HS-27A (cell line): Measurements from ENCODE around the gene FRS2.

ENCODE experiments used
- DNase-seq: peaks from one replicate; pipeline ENCODE4 v3.0.0-alpha.2; 2012; ENCODE audit warnings: low read depth, missing footprints

The FRS2 gene

DNA sequence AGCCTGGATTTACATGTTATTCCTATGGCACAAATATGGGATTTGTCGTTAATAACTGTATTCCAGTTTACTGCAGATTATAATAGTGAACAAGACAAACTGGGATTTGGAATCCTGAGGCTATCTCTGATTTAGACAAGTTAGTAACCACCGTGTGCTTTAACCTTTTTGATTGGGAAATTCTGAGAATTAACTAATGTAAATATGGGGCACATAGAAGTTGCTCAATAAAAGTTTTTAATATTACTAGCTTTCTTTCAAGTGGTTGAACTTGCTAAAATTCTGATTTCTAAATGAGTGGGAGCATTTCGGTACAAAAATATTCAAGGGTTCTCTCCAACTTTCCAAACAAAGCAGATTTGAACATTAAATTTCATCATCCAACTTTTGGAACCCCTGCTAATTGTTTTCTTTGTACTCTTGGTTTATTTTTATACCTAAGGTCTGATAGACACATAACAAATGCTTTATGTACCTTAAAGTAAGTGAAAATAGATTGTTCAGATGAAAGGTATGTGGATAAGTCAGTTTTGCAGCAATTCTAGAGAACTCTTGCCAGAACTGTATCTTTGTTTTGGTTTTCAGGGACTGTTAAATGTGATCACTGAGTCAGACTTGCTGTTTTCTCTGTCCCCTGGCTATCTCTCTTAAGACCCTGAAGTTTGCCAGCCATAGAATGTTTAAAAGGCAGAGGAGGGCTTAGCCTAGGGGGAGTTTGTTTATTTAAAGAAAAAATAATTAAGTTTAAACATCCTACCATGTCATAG is 57.5 kb downstream of the FRS2 start:
- DNase-seq = no peak

DNA sequence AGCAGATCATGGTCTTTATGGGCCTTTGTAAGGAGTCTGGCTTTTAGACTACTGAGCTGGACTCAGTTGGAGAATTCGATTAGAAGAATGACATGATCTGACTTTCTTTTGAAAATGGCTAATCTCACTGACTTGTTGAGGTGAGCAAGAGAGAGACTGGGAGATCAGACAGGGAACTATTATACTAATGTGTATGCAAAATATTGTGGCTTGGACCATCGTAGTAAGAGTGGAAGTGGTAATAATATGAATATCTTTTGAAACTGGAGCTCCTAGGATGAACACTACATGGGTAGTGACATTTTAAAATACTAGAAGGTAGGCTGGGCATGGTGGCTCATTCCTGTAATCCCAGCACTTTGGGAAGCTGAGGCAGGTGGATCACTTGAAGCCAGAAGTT is 58.8 kb downstream of the FRS2 start:
- no peak for DNase-seq

DNA sequence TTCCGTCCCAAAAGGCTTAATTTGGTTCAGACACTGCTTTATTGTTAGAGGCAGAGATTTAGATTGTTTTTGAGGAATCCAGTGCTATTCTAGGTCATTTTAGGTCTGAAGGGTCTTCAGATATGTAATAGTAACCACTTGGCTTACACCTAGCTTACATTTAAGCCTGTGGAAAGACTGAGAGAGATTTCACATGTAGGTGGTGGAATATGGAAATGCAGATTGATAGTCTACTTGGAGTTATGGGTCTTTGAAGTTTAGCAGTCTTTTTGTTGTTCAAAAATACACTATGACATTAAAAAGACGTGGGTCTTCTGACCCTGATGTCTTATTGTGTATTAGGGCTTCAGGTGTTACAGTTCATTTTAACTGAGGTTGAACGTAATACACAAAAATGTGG is 63.7 kb downstream of the FRS2 start:
- no peak for DNase-seq

DNA sequence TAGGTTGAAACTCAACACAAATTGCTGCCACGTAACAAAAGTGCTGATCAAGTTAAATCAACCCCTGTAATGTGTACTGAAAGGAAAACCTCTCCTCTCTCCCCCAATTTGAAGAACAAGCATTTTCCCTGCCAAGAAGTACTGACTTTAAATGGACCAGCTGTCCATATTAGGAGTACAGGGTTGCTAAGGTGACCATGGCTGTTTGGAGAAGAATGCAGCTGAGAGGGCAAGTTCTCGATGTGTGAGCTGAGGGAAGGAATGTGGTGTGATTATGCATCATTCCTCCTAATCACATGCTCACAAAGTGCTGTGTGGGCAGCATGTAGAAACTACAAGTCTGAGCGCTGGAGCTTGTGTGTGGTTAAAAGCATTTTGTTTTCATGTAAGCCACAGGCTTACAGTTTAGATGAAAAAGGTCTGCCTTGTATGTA is 64.2 kb downstream of the FRS2 start:
- peak; percentile 92 for DNase-seq

DNA sequence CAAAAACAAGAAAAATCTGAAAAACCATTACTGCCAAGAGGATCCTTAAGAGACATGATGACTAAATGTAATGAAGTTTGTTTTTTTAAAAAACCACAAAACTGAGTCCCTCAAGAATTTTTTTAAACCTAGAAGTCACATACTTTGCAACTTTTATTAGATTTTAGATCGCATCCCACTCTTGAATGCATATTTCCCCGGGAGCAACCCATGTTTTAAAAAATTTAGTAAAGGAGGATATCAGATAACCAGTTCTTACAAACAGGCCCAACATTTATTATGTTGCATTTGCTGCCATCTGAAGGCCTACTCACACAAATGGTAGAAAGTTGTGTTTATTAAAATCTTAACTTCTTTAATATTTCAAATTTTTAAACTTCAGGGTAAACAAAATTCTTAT is 70.8 kb downstream of the FRS2 start:
- peak; percentile 49 for DNase-seq

DNA sequence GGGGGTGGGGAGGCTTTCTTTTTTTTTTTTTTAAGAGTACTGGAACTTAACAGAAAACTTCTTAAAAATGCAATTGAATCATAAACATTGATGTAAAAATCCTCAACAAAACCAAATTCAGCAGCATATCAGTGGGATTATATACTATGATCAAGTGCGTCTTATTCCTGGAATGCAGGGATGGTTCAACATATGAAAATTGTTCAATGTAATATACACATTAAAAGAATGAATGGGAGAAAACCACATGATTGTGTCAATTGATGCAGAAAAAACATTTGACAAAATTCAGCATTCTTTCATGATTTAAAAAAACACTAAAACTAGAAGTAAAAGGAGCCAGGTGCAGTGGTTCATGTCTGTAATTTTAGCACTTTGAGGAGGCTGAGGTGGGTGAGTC is 73.9 kb downstream of the FRS2 start:
- no peak for DNase-seq

DNA sequence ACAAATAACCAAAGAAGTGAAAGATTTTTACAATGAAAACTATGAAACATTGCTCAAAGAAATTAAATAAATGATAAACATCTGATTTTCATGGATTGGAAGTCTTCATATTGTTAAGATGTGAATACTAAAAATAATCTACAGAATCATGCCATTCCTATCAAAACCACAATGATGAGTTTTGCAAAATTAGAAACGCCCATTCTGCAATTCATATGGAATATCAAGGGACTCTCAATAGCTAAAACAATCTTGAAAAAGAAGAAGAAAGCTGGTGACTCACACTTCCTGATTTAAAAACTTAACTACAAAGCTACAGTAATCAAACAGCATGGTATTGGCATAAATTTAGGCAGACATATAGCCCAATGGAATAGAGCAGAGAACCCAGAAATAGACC is 74.9 kb downstream of the FRS2 start:
- DNase-seq = no peak

DNA sequence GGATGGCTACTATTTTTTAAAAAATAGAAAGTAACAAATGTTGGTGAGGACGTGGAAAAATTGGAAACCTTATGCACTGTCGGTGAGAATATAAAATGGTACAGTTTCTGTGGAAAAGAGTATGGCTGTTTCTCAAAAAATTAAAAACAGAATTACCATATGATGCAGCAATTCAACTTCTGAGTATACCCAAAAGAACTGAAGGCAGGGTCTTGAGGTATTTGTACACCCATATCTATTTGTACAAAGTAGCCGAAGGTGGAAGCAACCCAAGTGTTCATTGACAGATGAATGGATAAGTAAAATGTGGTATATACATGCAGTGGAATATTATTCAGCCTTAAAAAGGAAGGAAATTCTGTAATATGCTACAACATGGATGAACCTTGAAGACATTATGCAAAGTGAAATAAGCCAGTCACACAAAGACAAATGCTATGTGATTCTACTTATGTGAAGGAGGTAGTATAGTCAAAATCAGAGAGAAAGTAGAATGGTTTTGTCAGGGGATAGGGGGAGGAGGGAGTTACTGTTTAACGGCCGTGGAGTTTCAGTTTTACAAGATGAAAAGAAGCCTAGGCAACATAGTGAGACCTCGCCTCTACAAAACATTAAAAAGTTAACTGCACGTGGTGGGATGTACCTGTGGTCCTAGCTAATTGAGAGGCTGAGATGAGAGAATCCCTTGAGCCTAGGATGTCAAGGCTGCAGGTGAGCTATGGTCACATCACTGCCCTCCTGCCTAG is 76.7 kb downstream of the FRS2 start:
- DNase-seq = no peak

DNA sequence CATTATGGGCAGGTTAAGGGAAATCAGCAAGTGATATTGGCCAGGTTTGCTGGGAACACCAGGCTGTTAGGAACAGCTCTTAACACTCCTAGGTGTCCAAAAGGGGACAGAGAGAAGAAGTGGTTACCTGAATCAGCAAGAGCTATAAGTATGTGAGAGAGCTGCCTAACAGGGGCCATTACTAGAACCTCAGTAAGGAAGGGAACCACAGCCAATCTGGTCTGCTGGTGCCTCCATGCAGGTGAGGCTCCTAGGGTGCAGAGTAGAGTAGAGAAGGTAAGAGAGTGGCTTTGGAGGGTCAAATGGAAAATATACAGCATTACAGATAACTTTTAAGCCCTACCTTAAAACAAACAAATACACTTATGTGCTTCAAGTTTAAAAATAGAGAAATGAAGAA is 78.5 kb downstream of the FRS2 start:
- no peak for DNase-seq

DNA sequence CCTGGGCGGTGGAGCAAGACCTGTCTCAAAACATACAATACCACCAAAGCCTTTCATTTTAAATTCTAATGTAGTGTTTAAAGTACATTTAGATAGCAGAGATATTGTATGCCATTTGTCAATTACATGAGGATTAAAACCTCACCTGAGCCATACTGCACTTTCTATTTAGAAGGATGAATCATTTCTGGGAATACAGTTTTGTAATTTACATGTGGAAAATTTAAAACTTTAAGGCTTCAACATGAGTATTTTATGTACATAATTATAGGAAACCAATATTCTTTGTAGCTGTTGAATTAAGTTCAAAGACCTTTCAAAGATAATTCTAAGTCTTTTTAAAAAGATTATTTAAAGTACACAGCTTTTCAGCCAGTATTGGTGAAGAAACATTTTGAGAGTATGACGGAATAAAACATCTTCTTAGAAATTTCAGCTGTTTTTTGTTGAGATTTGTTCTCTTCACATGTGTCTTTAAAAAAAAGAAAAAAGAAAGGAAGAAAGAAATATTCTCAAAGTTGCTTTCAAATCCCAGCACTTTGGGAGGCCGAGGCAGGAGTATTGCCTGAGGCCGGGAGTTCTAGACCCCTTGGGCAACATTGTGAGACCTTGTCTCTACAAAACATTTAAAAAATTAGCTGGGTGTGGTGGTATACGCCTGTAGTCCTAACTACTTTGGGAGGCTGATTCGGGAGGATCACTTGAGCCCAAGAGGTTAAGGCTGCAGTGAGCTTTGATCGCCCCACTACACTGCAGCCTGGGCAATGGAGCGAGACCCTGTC is 80.6 kb downstream of the FRS2 start:
- DNase-seq = no peak

DNA sequence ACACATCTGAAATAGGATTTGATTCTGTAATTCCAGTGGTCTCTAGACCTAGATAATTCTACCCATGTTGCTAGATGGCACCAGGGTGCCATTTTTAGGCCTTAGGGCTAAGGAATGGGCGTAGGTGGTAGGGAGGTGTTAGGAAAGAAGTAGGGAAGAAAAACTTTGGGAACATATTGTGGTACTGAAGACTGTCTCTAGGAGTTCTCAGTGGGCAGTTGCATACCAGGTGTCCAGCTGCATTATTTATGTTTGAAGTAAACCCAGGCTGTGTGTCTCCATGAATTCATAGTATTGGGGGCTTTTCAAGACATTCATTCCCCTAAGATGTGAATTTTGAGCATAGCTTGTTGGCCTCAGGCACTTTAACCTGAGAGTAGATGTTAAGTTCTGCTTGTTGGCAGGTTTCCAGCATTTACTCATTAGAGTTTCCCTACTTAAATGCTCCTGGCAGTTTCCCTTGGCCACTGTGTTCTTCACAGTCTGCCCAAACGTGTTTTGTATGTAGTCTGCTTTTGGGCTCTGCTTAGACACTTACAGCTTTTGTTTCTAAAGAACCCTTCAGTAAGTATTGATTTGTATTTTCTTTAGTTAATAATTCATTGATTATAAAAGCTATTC is 83.5 kb downstream of the FRS2 start:
- no peak for DNase-seq

DNA sequence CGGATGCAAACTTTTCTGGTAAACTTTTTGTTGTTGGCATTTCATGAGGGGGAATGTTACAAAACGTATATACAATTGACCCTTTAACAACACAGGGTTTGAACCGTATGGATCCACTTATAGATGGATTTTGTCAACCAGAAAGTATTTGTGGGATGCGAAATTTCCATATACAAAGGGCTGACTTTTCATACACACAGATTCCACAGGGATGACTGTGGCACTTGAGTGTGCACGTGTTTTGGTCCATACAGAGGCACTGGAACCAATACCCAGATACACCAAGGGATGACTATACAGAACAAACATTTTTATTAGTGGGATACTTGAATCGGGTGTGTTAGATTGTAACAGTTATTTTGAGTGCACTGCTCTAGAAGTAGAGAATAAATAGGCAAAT is 85.3 kb downstream of the FRS2 start:
- DNase-seq = peak; percentile 83

DNA sequence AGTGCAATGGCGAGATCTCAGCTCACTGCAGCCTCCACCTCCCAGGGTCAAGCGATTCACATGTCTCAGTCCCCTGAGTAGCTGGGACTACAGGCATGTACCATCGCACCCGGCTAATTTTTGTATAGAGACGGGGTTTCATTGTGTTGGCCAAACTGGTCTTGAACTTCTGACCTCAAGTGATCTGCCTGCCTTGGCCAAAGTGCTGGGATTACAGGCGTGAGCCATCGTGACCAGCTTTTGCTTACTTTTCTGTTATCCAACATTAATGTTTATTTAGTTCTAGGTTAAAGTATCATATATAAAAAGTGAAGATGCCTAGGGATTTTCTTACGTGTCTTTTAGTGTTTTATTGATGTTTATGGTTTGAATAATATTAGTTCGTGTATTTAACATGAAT is 86.2 kb downstream of the FRS2 start:
- DNase-seq = no peak

DNA sequence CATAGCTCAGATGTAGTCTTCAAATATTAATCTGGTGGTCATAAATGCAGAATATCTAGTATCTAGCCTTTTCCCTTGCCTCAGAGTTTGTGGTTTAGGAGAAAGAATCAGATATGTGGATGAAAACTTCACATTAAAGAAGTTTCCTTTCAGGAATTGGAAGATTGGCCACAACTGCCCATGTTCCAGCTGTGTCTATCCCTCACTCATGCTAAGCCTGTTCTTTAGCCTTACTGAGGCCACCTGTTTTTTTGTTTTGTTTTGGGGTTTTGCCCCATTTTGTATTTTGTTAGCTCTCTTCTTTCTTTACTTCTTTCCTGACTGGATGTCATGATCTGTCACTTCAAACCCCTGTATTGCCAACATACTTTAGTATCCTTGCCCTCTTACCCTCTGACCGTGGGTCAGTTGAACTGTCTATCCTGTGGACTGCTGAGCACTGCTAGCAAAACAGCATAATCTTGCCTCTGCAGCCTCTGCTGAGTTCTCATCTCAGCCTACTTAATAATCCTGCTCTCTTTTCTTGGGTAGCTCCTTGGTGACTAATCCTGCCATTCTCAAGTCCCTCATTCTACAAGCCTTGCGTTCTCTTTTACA is 93.1 kb downstream of the FRS2 start:
- no peak for DNase-seq

DNA sequence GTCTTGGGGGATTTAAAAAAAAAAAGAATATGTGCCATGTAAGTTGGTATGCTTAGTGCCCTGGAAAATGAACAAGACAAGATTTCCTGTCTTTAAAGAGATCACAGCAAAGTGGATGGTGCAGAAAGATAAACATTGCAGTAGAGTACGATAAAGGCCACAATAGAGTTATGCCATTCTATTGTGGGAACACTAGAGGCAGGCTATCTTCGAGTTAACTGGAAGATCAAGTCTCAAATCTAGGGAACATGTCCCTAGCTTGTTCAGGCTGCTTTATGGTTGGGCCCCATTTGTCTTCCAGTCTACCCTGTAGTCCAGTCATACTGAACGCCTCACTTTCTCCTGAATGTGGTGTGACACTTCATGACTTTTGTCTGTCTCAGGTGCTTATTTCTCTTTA is 96.4 kb downstream of the FRS2 start:
- no peak for DNase-seq

DNA sequence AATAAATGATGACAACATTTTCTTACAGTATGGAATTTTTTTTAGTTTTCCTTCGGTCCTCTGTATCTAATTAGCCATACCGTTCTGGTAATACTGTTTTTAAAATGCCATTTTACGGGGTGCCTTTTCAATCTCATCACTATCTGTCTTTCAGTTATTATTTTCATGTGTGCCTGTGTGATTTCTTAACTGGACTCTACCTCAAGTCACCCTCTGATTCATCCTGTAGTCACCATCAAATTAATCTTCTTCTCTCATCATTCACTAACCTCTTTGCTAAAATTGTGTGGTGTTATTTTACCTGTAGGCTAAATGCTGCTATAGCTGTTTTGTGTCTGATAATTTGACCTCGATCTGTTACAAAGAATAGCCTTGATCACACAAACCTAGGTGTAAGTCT is 99.0 kb downstream of the FRS2 start:
- DNase-seq = no peak

DNA sequence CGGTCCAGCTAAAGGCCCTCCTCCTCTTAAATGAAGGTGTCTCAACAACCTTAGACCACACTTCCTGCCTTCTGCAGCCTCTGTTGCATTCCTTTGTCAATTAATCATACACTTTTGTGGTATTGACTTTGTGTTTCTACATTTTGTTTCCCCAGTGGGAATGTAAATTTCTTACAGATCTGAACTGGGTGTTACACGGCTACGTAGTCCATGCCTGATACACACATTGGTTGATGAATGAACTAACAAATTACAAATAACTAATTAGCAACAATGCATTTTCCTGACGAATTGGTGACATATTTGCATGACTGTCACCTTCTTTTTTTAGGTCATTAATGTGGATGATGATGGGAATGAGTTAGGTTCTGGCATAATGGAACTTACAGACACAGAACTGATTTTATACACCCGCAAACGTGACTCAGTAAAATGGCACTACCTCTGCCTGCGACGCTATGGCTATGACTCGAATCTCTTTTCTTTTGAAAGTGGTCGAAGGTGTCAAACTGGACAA is 99.9 kb downstream of the FRS2 start:
- peak; percentile 45 for DNase-seq

DNA sequence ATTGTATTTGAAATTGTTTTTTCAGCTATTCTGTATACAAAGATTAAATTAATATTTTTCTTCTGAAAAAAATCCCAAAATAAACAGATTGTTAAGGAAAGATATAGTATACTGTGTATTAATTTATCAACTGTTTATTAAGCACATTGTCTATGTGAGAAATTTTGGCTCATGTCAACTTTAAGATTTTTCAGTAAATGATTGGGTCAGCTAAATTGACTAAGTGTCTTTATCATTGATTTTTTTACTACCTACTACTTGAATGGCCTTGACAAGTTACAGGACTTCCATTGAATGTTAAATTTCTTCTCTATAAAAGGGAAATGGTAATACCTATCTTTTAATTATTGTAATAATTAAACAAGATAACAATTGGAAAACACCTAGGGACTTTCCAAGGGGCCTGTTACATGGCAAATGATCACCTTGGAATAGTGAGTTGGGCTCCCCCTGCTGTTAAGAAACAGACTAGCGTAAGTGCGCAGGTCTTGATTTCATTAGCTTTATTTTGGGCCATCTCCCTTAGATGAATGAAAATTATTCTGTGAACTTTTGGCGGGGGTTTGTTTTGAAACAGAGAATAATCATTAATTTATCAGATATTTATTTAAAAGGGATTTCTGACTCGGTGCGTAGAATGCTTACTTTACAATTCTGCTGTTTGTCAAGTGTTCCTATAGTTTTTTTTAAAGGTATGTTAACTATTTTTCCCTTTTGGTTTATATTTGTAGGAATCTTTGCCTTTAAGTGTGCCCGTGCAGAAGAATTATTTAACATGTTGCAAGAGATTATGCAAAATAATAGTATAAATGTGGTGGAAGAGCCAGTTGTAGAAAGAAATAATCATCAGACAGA is 100.6 kb downstream of the FRS2 start:
- DNase-seq = no peak

DNA sequence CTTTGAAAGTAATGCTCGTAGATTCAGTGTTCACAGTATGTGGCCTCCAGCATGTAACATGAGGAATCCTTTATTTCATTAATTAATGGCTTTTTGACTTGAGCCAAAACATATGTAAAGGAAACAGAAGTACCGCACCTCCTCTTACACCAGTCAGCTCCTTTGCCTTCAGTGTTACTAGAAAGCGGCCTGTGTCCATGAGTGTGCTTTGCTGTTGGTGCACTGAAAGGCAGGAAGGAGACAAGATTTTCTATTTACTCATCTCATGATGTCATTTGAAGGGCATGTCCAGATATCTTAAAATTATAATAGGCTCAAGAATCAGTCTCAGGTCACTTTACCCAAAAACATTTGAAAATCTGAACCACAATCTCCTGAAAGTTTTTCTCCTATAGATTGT is 105.2 kb downstream of the FRS2 start:
- no peak for DNase-seq

DNA sequence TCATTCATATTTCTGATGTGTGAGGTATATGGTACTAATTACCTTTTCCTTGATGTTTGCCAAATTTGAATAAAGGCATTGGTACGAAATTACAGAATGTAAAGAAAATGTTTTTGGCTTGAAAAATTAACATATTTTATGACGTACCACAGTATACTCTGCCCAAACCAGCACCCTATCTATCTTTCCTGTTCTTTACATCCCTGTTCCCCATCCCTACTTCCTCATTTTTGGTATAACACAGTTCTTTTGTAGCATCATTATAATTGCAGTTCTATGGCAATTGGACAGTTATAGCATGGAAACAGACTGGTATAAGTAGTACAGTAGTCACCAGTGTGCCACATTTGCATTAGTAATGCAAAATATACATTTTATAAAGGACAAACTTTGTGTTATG is 108.1 kb downstream of the FRS2 start:
- no peak for DNase-seq

DNA sequence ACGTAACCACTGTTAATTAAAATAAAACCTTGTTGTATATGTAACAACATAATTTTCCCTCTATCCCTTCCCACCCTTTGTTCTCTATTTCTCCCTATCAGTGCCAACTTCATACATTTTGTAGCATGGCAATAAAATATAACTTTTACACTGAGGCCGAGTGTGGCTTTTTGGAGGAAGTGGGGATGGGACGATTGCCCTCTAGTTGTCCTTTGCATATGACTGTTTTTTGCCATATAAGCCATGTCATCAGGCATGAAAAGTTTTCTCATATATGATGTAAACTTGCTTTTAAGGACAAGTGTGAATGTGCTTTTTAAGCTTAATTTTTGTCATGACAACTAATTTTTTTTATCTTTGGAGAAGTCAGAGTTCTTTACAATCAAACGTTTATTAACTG is 108.8 kb downstream of the FRS2 start:
- DNase-seq = no peak
